GM12875 (cell line): ENCODE data around the gene SUN2.

Experiments used
- H3K4me3 ChIP-seq: one replicate; pipeline ENCODE4 v1.5.1; 2011; ENCODE audit warnings: low read depth, low read length, control low read depth
- CTCF ChIP-seq: IDR thresholded peaks from 2 replicates; pipeline ENCODE4 v1.5.1; 2011; ENCODE audit warnings: low read depth, mild to moderate bottlenecking, control low read depth, inconsistent platforms, low read length, moderate library complexity, borderline replicate concordance; ENCODE audit not compliant: insufficient read depth

The SUN2 gene

GRCh38 chr22:38704654-38705234 is 51.1 kb downstream of the SUN2 start:
- no peak for TF ChIP-seq CTCF
- peak overlapping the region; percentile 47 for H3K4me3 ChIP-seq

GRCh38 chr22:38700789-38701628 is 54.8 kb downstream of the SUN2 start, which contains the start of gene JOSD1:
JOSD1 (minus strand) TSS chr22:38700943; CDS start chr22:38699987, 956 bp downstream.
- peak within 1 kb of the TSS; percentile 87 for H3K4me3 ChIP-seq
- 0 out of 2 replicates have a peak, but pooled peaks have one; percentile 2 for TF ChIP-seq CTCF

- TF ChIP-seq CTCF, result no peak
- peak overlapping the region; percentile 87 for H3K4me3 ChIP-seq
Observed at GRCh38 chr22:38700270-38700788, 55.5 kb downstream of the SUN2 start.

- H3K4me3 ChIP-seq, result peak overlapping the region; percentile 87
- TF ChIP-seq CTCF, result no peak
Observed at GRCh38 chr22:38699784-38700183, 56.0 kb downstream of the SUN2 start.

GRCh38 chr22:38699143-38699542 is 56.7 kb downstream of the SUN2 start:
- H3K4me3 ChIP-seq, result peak overlapping the region; percentile 87
- no peak for TF ChIP-seq CTCF

DNA sequence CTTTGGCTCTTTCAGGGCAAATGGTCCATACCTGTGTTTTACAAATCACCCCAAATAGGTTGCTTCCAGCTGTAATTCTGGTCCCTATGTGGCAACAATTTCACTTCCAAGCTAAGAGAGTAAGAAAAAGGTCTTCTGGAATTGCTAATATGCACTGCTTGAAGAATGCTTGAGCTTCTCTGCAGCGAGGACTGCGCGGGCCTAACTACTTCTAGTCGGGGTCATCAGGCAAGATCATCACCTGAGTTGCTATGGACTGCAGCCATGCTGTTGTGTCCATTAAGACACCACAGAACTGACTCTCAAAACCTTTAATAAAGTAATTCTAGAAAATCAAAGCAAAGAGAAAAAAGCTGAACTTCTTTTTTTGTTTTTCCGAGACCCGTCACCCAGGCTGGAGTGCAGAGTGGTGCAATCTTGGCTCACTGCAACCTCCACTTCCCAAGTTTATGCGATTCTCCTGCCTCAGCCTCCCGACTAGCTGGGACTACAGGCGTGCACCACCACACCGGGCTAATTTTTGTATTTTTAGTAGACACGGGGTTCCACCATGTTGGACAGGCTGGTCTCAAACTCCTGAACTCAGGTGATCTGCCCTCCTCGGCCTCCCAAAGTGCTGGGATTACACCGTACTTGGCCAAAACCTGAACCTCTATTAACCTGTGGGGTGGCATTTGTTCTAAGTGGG is 57.2 kb downstream of the SUN2 start:
- no peak overlapping the region for H3K4me3 ChIP-seq
- TF ChIP-seq CTCF, result no peak
